ENCODE data around the gene UQCC3. TPM values are rescaled to one million over a fixed set of nuclear protein-coding genes. Genes with fewer than 3 reads are reported as not detected.
A peak's percentile ranks its signal among the peaks of the same experiment; 100 is the strongest.

UQCC3 gene
- total RNA-seq, 2 donors from 2014 or later = 9.2 to 11.1 TPM

DNA sequence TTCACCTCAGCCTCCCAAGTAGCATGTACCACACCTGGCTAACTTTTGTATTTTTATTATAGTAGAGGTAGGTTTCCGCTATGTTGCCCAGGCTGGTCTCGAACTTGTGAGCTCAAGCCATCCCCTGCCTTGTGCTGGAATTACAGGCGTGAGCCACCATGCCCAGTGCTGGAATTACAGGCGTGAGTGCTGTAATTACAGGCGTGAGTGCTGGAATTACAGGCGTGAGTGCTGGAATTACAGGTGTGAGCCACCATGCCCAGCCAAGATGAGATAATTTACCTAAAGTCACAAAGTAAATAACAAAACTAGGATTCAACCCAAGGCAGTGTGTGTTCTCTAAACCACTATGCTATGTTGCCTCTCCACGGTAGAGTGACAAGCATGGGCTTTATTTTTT, 11.0 kb downstream of the UQCC3 start:
- peaks cover 8% of the 10 kb centered on the region for H3K36me3 Mint-ChIP-seq (ENCODE audit: low read depth)
- H3K9me3 Mint-ChIP-seq = no peaks in the 10 kb centered on the region
- no peak overlapping the region for H3K4me3 Mint-ChIP-seq
- Histone ChIP-seq H3K27ac (ENCODE audit: low read depth, low read length) (no peak overlapping the region), H3K36me3 (ENCODE audit: control insufficient read depth, insufficient read depth, low read length) (peaks cover 3% of the 10 kb centered on the region), H3K27me3 (ENCODE audit: control insufficient read depth, insufficient read depth, low read length, poor library complexity, severe bottlenecking) (no peaks in the 10 kb centered on the region), H3K4me1 (ENCODE audit: control insufficient read depth, insufficient read depth, low read length) (peaks cover 4% of the 10 kb centered on the region), H3K9me3 (ENCODE audit: control insufficient read depth, low read length) (no peaks in the 10 kb centered on the region), H3K9ac (ENCODE audit: extremely low read depth, low read length, poor library complexity, severe bottlenecking) (no peak overlapping the region), H3K4me3 (ENCODE audit: low read length) (no peak overlapping the region)
- H3K27ac Mint-ChIP-seq = no peak overlapping the region
- 90 to 94% methylated on average over 6 of the region's 7 CpGs for WGBS, 2 experiments (ENCODE audit: insufficient coverage in 1 of 2, insufficient read length in 1 of 2)
- no peak for DNase-seq
- H3K27me3 Mint-ChIP-seq (ENCODE audit: insufficient read depth) = peaks cover 3% of the 10 kb centered on the region
- TF ChIP-seq, protein P1, sequence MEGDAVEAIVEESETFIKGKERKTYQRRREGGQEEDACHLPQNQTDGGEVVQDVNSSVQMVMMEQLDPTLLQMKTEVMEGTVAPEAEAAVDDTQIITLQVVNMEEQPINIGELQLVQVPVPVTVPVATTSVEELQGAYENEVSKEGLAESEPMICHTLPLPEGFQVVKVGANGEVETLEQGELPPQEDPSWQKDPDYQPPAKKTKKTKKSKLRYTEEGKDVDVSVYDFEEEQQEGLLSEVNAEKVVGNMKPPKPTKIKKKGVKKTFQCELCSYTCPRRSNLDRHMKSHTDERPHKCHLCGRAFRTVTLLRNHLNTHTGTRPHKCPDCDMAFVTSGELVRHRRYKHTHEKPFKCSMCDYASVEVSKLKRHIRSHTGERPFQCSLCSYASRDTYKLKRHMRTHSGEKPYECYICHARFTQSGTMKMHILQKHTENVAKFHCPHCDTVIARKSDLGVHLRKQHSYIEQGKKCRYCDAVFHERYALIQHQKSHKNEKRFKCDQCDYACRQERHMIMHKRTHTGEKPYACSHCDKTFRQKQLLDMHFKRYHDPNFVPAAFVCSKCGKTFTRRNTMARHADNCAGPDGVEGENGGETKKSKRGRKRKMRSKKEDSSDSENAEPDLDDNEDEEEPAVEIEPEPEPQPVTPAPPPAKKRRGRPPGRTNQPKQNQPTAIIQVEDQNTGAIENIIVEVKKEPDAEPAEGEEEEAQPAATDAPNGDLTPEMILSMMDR (conservative IDR thresholded peaks at IDR 0.05) = no peak
- peaks cover 11% of the 10 kb centered on the region for H3K4me1 Mint-ChIP-seq

DNA sequence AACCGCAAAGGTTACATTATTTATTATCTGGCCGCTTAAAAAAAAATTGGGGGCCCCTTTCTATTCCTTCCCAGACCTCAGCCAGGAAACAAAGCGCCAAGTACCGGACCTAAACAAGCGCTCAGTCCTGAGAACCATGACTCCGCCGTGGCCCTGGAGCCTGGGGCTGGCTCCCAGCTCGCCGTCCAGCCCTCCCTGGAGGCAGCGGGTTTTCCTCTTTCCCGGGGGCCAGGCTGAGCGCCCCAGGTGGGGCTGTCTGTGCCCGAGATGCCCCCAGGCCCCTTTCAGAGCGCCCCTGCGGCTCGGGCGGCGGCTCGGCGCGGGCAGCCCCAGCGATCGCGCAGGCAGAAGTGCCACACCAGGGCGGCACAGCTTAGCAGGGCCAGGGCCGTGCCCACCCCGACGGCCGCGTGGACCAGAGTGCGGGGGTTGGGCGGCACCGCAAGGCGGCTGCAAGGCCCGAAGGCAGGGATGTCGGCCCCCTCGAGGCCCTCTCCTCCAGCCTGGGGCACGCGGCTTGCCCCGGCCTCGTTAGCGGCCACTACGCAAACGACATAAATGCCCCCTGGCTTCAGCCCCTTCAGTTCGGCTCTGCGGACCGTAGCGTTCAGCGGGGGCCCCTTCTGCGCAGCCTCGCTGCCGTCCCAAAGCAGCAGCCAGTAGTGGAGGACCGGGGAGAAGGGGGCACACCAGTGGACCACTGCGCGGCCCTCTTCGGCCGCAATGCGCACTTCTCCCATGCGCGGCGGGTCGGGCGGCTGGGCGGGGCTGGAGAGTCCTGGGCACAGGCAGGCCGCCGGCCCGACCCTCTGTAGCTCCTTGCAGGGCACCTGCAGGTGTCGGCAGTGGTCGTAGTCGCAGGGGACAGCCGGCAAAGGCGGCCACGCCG, 16.3 kb downstream of the UQCC3 start:
- TF ChIP-seq, protein P1 (conservative IDR thresholded peaks at IDR 0.05) = peak; percentile 17
- H3K4me1 Mint-ChIP-seq = peaks cover 5% of the 10 kb centered on the region
- DNase-seq = peak; percentile 70
- no peaks in the 10 kb centered on the region for H3K4me1 ChIP-seq (ENCODE audit: control insufficient read depth, insufficient read depth, low read length)
- H3K36me3 ChIP-seq (ENCODE audit: control insufficient read depth, insufficient read depth, low read length) = peaks cover 21% of the 10 kb centered on the region
- WGBS, 2 experiments (ENCODE audit: insufficient coverage in 1 of 2, insufficient read length in 1 of 2) = 94% methylated on average over 56 to 74 of the region's 74 CpGs
- no peak overlapping the region for H3K27ac Mint-ChIP-seq
- peaks cover 24% of the 10 kb centered on the region for H3K36me3 Mint-ChIP-seq (ENCODE audit: low read depth)
- H3K27me3 Mint-ChIP-seq (ENCODE audit: insufficient read depth) = peaks cover 8% of the 10 kb centered on the region
- peak overlapping the region; percentile 24 for H3K27ac ChIP-seq (ENCODE audit: low read depth, low read length)
- H3K9me3 Mint-ChIP-seq = no peaks in the 10 kb centered on the region
- H3K9me3 ChIP-seq (ENCODE audit: control insufficient read depth, low read length) = no peaks in the 10 kb centered on the region
- no peak overlapping the region for H3K9ac ChIP-seq (ENCODE audit: extremely low read depth, low read length, poor library complexity, severe bottlenecking)
- H3K27me3 ChIP-seq (ENCODE audit: control insufficient read depth, insufficient read depth, low read length, poor library complexity, severe bottlenecking) = no peaks in the 10 kb centered on the region
- no peak overlapping the region for H3K4me3 ChIP-seq (ENCODE audit: low read length)
- H3K4me3 Mint-ChIP-seq = peak overlapping the region; percentile 13

DNA sequence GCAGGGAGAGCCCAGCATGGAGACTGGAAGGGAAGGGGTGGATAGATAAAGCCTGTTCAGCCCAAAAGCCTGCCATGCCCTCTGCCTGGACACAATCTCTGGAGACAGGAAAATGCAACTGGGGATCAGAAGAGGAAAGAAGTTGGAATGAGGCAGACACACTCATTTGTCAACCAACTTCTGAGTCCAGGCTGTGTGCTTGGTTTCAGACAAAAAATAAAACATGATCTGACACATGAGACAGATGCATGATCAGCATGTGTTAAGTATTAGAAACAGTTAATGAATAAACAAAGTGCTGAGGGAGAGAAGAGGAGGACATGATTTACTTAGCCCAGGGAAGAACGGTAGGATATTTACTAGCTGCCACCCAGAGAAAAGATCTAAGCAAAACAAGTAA, 17.0 kb downstream of the UQCC3 start:
- H3K27ac ChIP-seq (ENCODE audit: low read depth, low read length) = peak overlapping the region; percentile 24
- H3K9me3 Mint-ChIP-seq = no peaks in the 10 kb centered on the region
- H3K4me3 Mint-ChIP-seq = peak overlapping the region; percentile 13
- no peak overlapping the region for H3K4me3 ChIP-seq (ENCODE audit: low read length)
- peaks cover 28% of the 10 kb centered on the region for H3K36me3 ChIP-seq (ENCODE audit: control insufficient read depth, insufficient read depth, low read length)
- H3K9me3 ChIP-seq (ENCODE audit: control insufficient read depth, low read length) = no peaks in the 10 kb centered on the region
- 85 to 100% methylated on average over 1 of the region's 1 CpG for WGBS, 2 experiments (ENCODE audit: insufficient coverage in 1 of 2, insufficient read length in 1 of 2)
- no peaks in the 10 kb centered on the region for H3K27me3 ChIP-seq (ENCODE audit: control insufficient read depth, insufficient read depth, low read length, poor library complexity, severe bottlenecking)
- peaks cover 30% of the 10 kb centered on the region for H3K36me3 Mint-ChIP-seq (ENCODE audit: low read depth)
- H3K4me1 ChIP-seq (ENCODE audit: control insufficient read depth, insufficient read depth, low read length) = no peaks in the 10 kb centered on the region
- peaks cover 8% of the 10 kb centered on the region for H3K27me3 Mint-ChIP-seq (ENCODE audit: insufficient read depth)
- H3K9ac ChIP-seq (ENCODE audit: extremely low read depth, low read length, poor library complexity, severe bottlenecking) = no peak overlapping the region
- H3K4me1 Mint-ChIP-seq = peaks cover 5% of the 10 kb centered on the region
- no peak for DNase-seq
- TF ChIP-seq, protein P1 (conservative IDR thresholded peaks at IDR 0.05) = no peak
- H3K27ac Mint-ChIP-seq = no peak overlapping the region

All from endodermal cell (in vitro differentiated cells).